Chondrocyte (in vitro differentiated cells): ENCODE results near the gene MOB2. TPM values are rescaled to one million over a fixed set of nuclear protein-coding genes. Genes with fewer than 3 reads are reported as not detected.
A peak's percentile ranks its signal among the peaks of the same experiment; 100 is the strongest.

Source experiments
- DNase-seq: peaks from one replicate; pipeline ENCODE4 v3.0.0; 2021; ENCODE audit warnings: mixed read lengths, low spot score
- H3K27ac Mint-ChIP-seq: one replicate; pipeline ENCODE4 v1.8.0; 2021; ENCODE audit warnings: mild to moderate bottlenecking, moderate library complexity, mixed read lengths; ENCODE audit not compliant: unreplicated experiment
- H3K27me3 Mint-ChIP-seq: 2 replicates; pipeline ENCODE4 v1.8.0; 2021; ENCODE audit warnings: low read depth, mixed read lengths
- H3K36me3 Mint-ChIP-seq: 2 replicates; pipeline ENCODE4 v1.8.0; 2021; ENCODE audit warnings: low read depth, mixed read lengths
- H3K4me1 Mint-ChIP-seq: 2 replicates; pipeline ENCODE4 v1.8.0; 2021; ENCODE audit warnings: low read depth, mild to moderate bottlenecking, mixed read lengths
- H3K4me3 Mint-ChIP-seq: one replicate; pipeline ENCODE4 v1.8.0; 2021; ENCODE audit warnings: mild to moderate bottlenecking, moderate library complexity, mixed read lengths; ENCODE audit not compliant: unreplicated experiment
- H3K9me3 Mint-ChIP-seq: 2 replicates; pipeline ENCODE4 v1.8.0; 2021; ENCODE audit warnings: low read depth, mixed read lengths
- total RNA-seq: library from RNA; stranded (reverse); gene quantifications from 3 replicates; pipeline ENCODE4 v1.2.1, GENCODE V29; 2021
- TF ChIP-seq, protein P1 (sequence below): fragments of 200-600 bp; sonication (generic); IDR thresholded peaks from 2 replicates; pipeline ENCODE4 v1.5.0; 2021; ENCODE audit warnings: antibody characterized with exemption, mild to moderate bottlenecking, moderate library complexity

MOB2 gene
- total RNA-seq, 1 donor from 2014 or later = 28.0 TPM

GRCh38 chr11:1517117-1518005 lies 30.8 kb upstream of the MOB2 start:
- H3K27me3 Mint-ChIP-seq = no peaks in the 10 kb centered on the region
- H3K27ac Mint-ChIP-seq = no peak overlapping the region
- no peak overlapping the region for H3K4me3 Mint-ChIP-seq
- TF ChIP-seq, protein P1, sequence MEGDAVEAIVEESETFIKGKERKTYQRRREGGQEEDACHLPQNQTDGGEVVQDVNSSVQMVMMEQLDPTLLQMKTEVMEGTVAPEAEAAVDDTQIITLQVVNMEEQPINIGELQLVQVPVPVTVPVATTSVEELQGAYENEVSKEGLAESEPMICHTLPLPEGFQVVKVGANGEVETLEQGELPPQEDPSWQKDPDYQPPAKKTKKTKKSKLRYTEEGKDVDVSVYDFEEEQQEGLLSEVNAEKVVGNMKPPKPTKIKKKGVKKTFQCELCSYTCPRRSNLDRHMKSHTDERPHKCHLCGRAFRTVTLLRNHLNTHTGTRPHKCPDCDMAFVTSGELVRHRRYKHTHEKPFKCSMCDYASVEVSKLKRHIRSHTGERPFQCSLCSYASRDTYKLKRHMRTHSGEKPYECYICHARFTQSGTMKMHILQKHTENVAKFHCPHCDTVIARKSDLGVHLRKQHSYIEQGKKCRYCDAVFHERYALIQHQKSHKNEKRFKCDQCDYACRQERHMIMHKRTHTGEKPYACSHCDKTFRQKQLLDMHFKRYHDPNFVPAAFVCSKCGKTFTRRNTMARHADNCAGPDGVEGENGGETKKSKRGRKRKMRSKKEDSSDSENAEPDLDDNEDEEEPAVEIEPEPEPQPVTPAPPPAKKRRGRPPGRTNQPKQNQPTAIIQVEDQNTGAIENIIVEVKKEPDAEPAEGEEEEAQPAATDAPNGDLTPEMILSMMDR = no peak
- H3K4me1 Mint-ChIP-seq = peaks cover 35% of the 10 kb centered on the region
- no peaks in the 10 kb centered on the region for H3K9me3 Mint-ChIP-seq
- no peaks in the 10 kb centered on the region for H3K36me3 Mint-ChIP-seq
- DNase-seq = peak; percentile 82

- DNase-seq = peak; percentile 72
- Mint-ChIP-seq H3K9me3 (no peaks in the 10 kb centered on the region), H3K27ac (peak overlapping the region; percentile 82), H3K27me3 (no peaks in the 10 kb centered on the region), H3K36me3 (no peaks in the 10 kb centered on the region), H3K4me3 (no peak overlapping the region), H3K4me1 (peaks cover 35% of the 10 kb centered on the region)
- TF ChIP-seq, protein P1 = no peak
Measured at GRCh38 chr11:1516273-1517067, 29.9 kb upstream of the MOB2 start.

DNA sequence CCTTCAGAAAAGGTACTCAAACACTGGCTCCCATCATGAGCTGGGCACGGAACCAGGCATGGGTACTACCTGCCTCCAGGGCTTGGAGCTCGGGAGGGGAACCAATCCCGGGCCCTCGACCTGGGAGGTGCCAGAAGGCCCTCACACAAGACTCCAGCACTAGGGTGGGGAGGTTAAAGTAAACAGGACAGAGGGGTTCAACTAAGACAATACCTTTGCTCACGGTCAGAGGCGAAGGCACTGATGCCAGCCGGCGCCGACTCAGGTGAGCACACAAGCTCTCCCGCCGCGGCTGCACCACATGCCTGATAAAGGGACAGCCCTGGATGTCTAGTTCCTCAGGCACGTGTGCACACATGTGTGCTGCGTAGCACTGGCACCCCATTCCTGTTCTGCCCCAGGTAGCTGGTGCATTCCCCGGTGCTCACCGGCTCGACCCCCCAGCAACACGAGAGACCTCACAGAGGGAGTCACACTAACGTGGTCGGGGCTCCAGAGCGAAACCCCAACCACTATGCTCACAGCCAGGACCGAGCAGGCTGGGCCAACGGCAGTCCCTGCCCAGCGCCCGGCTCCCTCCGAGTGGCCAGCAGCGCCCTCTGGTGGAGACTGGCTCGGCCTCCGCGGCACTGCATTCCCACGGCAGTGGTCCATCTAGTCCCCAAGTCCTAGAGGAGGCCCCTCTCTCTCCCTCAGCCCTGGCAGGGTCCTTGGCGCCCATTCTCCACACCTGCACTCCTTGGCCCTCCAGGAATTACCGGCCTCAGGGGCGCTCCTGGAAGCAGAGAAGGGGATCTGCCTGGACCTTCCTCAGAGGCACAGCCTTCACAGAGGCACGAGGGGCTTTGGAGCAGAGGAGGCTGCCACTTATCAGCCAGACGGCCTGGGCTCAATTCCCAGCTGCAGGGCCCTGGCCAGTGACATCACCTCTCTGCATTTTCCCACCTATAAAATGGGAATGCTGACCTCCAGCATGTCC lies 28.8 kb upstream of the MOB2 start:
- Mint-ChIP-seq H3K9me3 (no peaks in the 10 kb centered on the region), H3K4me1 (peaks cover 25% of the 10 kb centered on the region), H3K36me3 (no peaks in the 10 kb centered on the region), H3K27me3 (no peaks in the 10 kb centered on the region), H3K27ac (no peak overlapping the region), H3K4me3 (no peak overlapping the region)
- TF ChIP-seq, protein P1 = peak; percentile 94
- DNase-seq = peak; percentile 88

DNA sequence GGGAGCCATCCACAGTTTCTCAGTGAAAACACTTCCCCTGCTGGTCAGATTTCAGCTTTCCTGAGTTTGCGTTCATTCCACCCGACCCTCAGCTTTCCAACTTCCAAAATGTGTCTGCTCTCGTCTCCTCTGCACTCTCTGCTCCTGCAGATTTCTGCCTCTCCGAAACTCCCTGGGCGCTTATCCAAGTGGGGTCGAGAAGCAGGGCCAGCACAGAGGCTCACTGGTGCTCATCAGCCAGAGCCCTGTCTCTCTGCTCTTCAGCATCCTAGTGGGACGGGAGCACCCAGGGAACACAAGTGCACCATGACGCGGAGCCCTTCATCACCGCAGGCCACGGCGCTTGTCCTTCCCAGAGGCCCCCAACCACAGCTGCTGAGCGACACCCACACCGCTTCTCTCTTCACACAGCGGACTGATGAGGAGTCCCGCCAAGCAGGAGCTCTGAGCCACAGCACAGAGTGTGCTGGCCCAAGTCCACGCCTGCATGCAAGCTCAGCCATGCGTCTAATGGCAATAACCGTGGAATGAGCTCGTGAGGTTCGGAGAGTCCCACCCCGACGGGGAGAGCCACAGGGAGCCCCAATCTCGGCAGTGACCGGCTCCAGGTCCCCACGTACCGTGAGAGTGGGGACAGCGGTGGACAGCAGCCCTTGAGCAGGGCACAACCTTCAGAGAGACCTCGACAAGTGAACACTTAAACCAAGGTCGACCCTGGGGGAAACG lies 27.9 kb upstream of the MOB2 start:
- Mint-ChIP-seq H3K27me3 (no peaks in the 10 kb centered on the region), H3K36me3 (no peaks in the 10 kb centered on the region), H3K4me1 (peaks cover 26% of the 10 kb centered on the region), H3K4me3 (no peak overlapping the region), H3K9me3 (no peaks in the 10 kb centered on the region), H3K27ac (no peak overlapping the region)
- peak; percentile 81 for DNase-seq
- TF ChIP-seq, protein P1 = peak; percentile 8
